ENCODE results near the gene OR14I1.
"Not testable (repeated sequence)": the region's sequence is repeated elsewhere in the genome, so short reads cannot be mapped to it uniquely, and the experiment has no call there.

Gene OR14I1

GRCh38 chr1:248688527-248689298, 13.9 kb downstream of the OR14I1 start:
- no peak overlapping the region for H3K4me3 ChIP-seq (ENCODE audit: low read depth, low read length)
- DNase-seq (ENCODE audit: low read depth), result no peak
- TF ChIP-seq, protein P1, sequence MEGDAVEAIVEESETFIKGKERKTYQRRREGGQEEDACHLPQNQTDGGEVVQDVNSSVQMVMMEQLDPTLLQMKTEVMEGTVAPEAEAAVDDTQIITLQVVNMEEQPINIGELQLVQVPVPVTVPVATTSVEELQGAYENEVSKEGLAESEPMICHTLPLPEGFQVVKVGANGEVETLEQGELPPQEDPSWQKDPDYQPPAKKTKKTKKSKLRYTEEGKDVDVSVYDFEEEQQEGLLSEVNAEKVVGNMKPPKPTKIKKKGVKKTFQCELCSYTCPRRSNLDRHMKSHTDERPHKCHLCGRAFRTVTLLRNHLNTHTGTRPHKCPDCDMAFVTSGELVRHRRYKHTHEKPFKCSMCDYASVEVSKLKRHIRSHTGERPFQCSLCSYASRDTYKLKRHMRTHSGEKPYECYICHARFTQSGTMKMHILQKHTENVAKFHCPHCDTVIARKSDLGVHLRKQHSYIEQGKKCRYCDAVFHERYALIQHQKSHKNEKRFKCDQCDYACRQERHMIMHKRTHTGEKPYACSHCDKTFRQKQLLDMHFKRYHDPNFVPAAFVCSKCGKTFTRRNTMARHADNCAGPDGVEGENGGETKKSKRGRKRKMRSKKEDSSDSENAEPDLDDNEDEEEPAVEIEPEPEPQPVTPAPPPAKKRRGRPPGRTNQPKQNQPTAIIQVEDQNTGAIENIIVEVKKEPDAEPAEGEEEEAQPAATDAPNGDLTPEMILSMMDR (conservative IDR thresholded peaks at IDR 0.05; ENCODE audit: low read depth, low read length), result no peak

DNA sequence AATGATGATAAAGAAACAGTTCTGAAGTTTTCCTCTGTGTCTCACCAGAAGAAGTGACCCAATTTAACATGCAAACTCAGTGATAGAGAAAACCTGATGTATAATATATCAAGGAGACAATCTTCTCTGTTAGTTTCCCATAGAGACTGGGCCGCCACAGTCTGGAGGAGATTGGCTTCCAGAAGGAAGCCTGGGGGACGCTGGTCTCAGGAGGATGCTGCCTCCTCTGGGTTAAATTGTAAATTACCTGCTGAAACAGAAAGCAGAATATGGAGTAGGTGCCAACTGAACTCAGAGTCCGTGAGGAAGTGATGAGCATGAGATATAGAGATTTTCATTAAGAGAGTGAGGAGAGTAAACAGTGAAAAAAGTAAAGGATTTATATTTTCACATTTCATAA, 15.8 kb downstream of the OR14I1 start:
- TF ChIP-seq, protein P1 (conservative IDR thresholded peaks at IDR 0.05; ENCODE audit: low read depth, low read length), result no peak
- H3K4me3 ChIP-seq (ENCODE audit: low read depth, low read length), result no peak overlapping the region
- DNase-seq (ENCODE audit: low read depth), result no peak

GRCh38 chr1:248681651-248682050, 20.9 kb downstream of the OR14I1 start:
- no peak for DNase-seq (ENCODE audit: low read depth)
- H3K4me3 ChIP-seq (ENCODE audit: low read depth, low read length), result no peak overlapping the region
- TF ChIP-seq, protein P1 (conservative IDR thresholded peaks at IDR 0.05; ENCODE audit: low read depth, low read length), result no peak

DNA sequence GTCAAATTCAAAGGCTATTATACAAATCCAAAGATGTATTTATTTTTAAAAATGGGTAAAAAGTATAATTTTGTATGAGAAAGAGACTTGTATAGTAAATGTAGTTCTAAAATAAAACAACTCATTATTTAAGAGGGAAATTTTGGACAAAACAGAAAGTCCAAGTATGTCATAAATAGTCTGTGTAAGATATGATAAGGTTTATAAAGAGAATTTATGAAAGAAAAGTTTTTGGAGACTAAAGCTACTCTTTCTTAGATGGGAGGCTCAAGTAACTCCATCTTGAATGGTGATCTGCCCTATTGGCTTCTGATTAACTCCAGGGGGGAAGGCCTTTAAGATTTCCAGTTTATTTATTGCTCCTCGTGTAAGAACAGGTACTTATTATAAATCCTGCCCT, 32.6 kb downstream of the OR14I1 start:
- peak; percentile 1 for DNase-seq (ENCODE audit: low read depth)
- no peak overlapping the region for H3K4me3 ChIP-seq (ENCODE audit: low read depth, low read length)
- TF ChIP-seq, protein P1 (conservative IDR thresholded peaks at IDR 0.05; ENCODE audit: low read depth, low read length), result no peak

GRCh38 chr1:248663453-248664328, 38.9 kb downstream of the OR14I1 start:
- not testable (repeated sequence) for H3K4me3 ChIP-seq (ENCODE audit: low read depth, low read length)

DNA sequence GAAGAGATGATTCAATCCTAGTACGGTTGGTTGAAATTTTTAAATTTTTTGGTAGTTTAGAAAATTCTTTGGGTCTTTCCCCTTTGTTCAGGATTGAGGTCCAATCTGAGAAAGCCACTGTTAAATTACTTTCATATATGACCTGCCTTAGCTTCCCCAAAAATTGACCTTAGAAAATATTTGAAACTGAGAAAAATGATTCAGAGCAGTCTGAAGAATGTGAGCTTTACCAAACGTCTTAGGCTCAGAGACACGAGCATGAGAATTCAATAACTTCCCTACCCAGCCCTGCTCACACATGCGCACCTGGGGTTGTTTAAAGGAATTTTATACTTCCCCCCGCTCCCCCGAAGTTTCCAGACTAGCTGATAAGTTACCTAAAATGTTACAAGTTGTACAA, 45.8 kb downstream of the OR14I1 start:
- not testable (repeated sequence) for H3K4me3 ChIP-seq (ENCODE audit: low read depth, low read length); DNase-seq (ENCODE audit: low read depth)

More at GRCh38 chr1:248663453-248664328, 38.9 kb downstream of the OR14I1 start:
- not testable (repeated sequence) for DNase-seq (ENCODE audit: low read depth)

DNA sequence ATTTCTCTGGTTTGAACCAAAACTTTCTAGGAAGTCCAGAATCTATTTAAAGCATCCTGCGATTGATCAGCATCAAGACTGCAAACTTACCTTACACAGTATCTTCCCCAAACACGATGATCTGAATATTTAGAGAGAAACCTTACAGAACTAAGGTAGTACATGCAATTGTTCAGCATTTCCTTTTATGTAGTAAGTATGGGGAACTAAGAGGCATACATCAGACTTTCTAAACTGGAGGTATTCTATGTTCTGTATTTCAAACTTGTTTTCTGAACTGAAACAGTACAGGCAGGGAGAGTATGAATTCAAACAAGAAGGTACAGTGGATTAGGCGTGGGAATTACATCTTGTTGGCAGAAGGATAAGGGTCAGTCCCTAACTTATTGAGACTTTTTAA, 47.2 kb downstream of the OR14I1 start, which contains the start of gene OR2T27:
TSS of gene OR2T27 (minus strand) at position 175 of the 400 bp plus-strand sequence. CDS start 4,644 bp downstream, outside the sequence.
- not testable (repeated sequence) for DNase-seq (ENCODE audit: low read depth); H3K4me3 ChIP-seq (ENCODE audit: low read depth, low read length)

Data from choroid plexus epithelial cell (primary cell).